Right atrium auricular region (tissue), 2 donors: ENCODE results near the gene CFAP92. TPM values are rescaled to one million over a fixed set of nuclear protein-coding genes. Genes with fewer than 3 reads are reported as not detected.

ENCODE experiments used
- DNase-seq: peaks from one replicate; pipeline ENCODE4 v3.0.0-alpha.2; 2019; ENCODE audit warnings: low spot score
- H3K27ac ChIP-seq, 2 donors: fragments of 200-600 bp; sonication (generic); 1 replicate in 1 of 2; 2 replicates in 1 of 2; pipeline ENCODE4 v1.5.1; 2016 to 2019
- H3K27me3 ChIP-seq, 2 donors: fragments of 200-600 bp; sonication (generic); one replicate each; pipeline versions ENCODE4 v1.5.1 to v1.6.0; 2017 to 2019
- H3K36me3 ChIP-seq: fragments of 200-600 bp; sonication (generic); one replicate; pipeline ENCODE4 v1.5.1; 2016
- H3K4me1 ChIP-seq, 2 donors: fragments of 200-600 bp; sonication (generic); one replicate each; pipeline versions ENCODE4 v1.5.1 to v1.6.0; 2017 to 2019
- H3K4me3 ChIP-seq, 2 donors: fragments of 200-600 bp; sonication (generic); 1 replicate in 1 of 2; 2 replicates in 1 of 2; pipeline ENCODE4 v1.5.1; 2017 to 2019; ENCODE audit warnings: mild to moderate bottlenecking in 1 of 2, moderate library complexity in 1 of 2
- H3K9me3 ChIP-seq, 2 donors: fragments of 200-600 bp; sonication (generic); one replicate each; pipeline ENCODE4 v1.5.1; 2019
- total RNA-seq, 2 donors: library from RNA; depleted of rRNA; stranded (reverse); fragments of >200 nt; gene quantifications; one replicate each; pipeline ENCODE4 v1.1.0, GENCODE V29; 2016
- TF ChIP-seq, protein P1 (sequence below), 2 donors: fragments of 200-600 bp; sonication (generic); IDR thresholded peaks; one replicate each; pipeline ENCODE4 v1.5.1; 2019; ENCODE audit warnings: antibody characterized with exemption in 2 of 2

The CFAP92 gene
- total RNA-seq, 2 donors from 2014 or later, result not detected

DNA sequence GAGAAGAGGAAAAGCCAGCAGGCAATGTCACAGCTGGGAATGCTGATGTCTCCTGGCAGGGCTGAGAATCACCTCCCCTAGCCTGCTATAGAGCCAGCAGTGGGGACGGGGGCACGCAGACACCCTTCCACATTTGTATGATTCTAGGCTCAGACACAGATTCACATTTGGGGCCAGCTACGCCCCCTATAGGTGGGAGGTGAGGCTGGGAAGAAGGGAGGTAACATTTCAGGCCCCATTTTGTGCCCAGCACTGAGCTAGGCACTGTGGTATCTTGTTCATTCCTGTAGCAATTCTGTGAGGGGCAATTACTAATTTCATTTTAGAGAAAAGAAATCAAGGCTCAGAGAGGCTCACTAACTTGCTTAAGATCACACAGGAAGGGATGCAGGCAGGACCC lies 130.3 kb downstream of the CFAP92 start:
- Histone ChIP-seq H3K27me3 (no peaks in the 10 kb centered on the region), H3K4me3 (no peak overlapping the region), H3K9me3 (peaks cover 12 to 15% of the 10 kb centered on the region in 2 donors), H3K27ac (no peak overlapping the region), H3K36me3 (no peaks in the 10 kb centered on the region), H3K4me1 (peaks cover 0 to 18% of the 10 kb centered on the region in 2 donors)
- TF ChIP-seq, protein P1, sequence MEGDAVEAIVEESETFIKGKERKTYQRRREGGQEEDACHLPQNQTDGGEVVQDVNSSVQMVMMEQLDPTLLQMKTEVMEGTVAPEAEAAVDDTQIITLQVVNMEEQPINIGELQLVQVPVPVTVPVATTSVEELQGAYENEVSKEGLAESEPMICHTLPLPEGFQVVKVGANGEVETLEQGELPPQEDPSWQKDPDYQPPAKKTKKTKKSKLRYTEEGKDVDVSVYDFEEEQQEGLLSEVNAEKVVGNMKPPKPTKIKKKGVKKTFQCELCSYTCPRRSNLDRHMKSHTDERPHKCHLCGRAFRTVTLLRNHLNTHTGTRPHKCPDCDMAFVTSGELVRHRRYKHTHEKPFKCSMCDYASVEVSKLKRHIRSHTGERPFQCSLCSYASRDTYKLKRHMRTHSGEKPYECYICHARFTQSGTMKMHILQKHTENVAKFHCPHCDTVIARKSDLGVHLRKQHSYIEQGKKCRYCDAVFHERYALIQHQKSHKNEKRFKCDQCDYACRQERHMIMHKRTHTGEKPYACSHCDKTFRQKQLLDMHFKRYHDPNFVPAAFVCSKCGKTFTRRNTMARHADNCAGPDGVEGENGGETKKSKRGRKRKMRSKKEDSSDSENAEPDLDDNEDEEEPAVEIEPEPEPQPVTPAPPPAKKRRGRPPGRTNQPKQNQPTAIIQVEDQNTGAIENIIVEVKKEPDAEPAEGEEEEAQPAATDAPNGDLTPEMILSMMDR (IDR thresholded peaks at IDR 0.05), result peak in 1 of 2 donors; percentile 28
- DNase-seq, result no peak

DNA sequence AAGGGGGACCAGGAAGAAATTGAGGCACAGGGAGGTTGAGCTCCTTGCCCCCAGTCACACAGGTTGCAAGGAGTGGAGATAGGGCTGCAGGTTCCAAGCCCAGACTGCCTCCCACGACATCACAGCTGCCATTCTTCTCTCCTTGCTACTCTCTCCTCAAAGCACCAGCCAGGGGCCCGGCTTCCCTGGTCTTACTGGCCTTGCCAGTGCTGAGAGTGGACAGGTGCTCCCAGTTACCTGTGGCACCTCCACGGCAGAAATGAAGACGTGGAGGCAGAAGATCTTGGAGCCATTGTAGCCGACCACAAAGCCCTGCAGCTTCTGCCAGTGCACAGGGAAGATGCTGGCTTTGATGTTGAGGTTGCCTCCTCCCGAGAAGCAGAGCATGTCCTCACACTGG lies 132.4 kb downstream of the CFAP92 start:
- Histone ChIP-seq H3K27me3 (no peaks in the 10 kb centered on the region), H3K27ac (no peak overlapping the region), H3K36me3 (no peaks in the 10 kb centered on the region), H3K9me3 (peaks cover 12 to 21% of the 10 kb centered on the region in 2 donors), H3K4me1 (peaks cover 0 to 18% of the 10 kb centered on the region in 2 donors), H3K4me3 (no peak overlapping the region)
- no peak for DNase-seq
- TF ChIP-seq, protein P1 (IDR thresholded peaks at IDR 0.05), result no peak

Other genes with a start within 250 kb of the CFAP92 start
- gene ACAD9, start 114.5 kb downstream of the CFAP92 start, total RNA-seq, result 10 to 100 TPM; 27.6 to 34.3 TPM
- 1 to 10 TPM; 1.2 to 1.5 TPM for gene EFCC1, start 7.2 kb upstream of the CFAP92 start, total RNA-seq
- not detected for gene GP9, start 66.7 kb upstream of the CFAP92 start, total RNA-seq
- gene RAB43, start 127.7 kb upstream of the CFAP92 start, total RNA-seq, result 1 to 10 TPM; 5.3 to 8.2 TPM
- gene ISY1, start 167.0 kb upstream of the CFAP92 start, total RNA-seq, result 10 to 100 TPM; 14.3 to 19.6 TPM
- gene CNBP, start 189.8 kb upstream of the CFAP92 start, total RNA-seq, result 100 to 1,000 TPM; 440 to 569 TPM